GM18508 (cell line): ENCODE measurements around the gene ANKIB1.
"Not testable (repeated sequence)": the region's sequence is repeated elsewhere in the genome, so short reads cannot be mapped to it uniquely, and the experiment has no call there.

ENCODE experiments used
- ATAC-seq: cut with Tn5 transposase; IDR thresholded peaks from one replicate; pipeline ENCODE4 v1.9.1; 2021; ENCODE audit warnings: moderate number of reproducible peaks; ENCODE audit not compliant: insufficient read depth, unreplicated experiment

Gene ANKIB1

DNA sequence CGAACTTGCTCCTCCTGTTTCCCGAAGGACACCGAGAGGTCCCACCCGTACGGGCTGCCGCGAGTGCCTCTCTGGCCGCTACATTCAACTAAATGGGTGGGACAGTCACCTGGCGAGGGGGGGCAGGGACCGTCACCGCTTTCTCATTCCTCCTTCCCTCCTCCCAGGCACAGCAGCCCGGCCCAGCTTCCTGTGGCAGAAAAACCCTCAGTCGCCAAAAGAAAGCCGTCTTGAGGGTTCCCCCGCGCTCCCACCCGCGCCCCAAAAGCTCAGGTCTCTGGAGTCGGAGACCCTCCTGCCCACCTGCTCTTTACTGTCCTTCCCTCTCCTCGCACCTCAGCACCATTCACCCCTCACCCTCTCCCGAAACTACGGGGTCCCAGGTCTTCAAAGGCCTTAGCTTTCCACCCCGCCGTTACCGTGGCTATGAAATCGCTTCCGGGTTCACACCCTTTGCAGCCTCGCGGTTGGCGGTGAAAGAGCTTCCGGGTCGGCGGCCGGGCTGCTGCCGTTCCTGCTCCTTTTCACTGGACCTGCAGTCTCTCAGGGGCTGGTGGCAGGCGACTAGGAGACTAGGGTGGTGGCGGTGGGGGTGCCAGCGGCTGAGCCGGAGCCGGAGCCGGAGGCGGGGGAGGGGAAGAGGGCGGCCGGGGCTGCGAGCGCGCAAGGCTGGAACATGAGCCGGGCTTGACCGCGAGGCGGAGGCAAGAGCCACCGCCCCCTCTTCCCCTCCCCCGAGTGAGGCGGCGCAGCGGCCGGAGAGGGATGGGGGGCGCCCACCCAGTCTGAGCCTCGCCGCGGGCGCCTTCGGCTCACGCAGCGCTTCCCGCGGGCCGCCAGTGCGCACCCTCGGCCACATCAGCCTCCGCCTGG, at the start of gene ANKIB1, which contains the start of gene KRIT1:
Gene ANKIB1 (plus strand): TSS at position 488 of the 873 bp plus-strand sequence. CDS start 49,005 bp downstream, outside the sequence.
Gene KRIT1 (minus strand): TSS at position 428 of the 873 bp plus-strand sequence. CDS start 3,779 bp downstream, outside the sequence.
- ATAC-seq: peak; percentile 50

DNA sequence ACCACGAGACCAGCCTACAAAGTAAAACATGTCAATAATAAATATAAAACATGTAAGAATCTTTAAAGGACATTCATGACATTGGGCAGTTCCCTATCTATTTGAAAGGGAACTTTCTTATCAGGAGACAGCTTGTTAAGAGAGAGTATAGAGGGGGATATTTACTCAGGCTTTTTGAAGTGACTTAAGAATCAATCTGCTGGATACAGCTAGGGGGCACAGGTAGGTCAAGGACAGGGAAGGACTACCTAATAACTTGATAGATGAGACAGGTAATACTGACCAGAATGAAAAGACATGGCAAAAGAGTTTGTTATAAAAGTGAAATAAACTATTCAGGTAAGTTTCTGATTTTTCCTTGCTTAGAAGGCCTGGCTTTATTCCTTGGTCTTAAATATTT, 45.0 kb upstream of the ANKIB1 start:
- no peak for ATAC-seq

DNA sequence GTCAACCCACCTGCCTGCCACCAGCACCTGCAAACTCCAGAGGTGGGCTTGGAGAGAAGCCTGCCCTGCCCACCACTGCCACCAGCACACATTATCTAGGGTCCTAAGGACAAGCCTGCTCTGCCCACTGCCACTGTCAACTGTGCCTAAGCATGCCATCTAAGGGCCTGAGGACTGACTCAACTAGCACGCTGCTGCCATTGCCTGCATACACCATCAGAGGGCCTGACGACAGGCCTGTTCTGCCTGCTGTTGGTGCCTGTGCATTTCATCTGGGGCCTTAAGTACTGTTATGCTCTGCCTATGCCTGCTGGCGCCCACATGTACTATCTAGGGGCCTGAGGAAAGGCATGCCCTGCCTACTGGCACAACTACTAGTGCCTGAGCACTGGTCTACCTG, 39.8 kb upstream of the ANKIB1 start:
- ATAC-seq: no peak

- ATAC-seq: no peak
Measured at GRCh38 chr7:92206672-92207071, 39.1 kb upstream of the ANKIB1 start.

GRCh38 chr7:92221766-92222165, 24.0 kb upstream of the ANKIB1 start:
- ATAC-seq: no peak

DNA sequence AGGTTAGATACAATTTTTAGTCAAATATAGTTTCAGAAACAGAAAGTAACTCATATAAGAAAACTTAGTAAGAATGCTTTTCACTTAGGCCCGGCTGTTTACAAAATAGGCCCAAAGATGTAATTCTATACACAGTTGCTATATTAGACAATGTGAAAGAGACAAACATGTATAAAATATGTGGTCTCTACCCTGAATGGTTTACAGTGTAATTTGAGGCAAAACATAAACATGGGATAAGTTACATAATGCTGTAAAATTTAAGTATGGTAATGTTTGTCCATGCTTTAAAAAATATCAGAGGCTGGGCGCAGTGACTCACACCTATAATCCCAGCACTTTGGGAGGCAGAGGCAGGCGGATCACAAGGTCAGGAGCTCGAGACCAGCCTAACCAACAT, 18.8 kb upstream of the ANKIB1 start:
- no peak for ATAC-seq

DNA sequence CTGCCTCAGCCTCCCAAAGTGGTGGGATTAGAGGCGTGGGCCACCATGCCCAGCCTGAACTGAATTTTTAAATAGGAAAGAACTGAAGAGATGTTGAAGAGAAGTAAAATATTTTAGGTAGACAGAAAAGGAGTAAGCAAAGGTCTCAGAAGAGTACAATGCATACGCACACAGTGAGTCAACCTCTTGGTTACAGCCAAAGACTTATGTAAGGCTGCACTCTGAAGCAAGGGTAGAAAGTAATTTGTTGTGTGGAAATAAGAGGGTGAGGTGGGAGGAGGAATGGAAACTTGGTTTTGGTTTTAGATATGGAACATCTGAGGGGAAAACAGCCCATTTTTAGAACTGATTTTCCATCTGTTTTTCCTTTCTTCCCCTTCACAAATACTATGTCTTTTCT, 17.7 kb upstream of the ANKIB1 start:
- ATAC-seq: no peak

GRCh38 chr7:92228742-92229141, 17.0 kb upstream of the ANKIB1 start:
- ATAC-seq: no peak

DNA sequence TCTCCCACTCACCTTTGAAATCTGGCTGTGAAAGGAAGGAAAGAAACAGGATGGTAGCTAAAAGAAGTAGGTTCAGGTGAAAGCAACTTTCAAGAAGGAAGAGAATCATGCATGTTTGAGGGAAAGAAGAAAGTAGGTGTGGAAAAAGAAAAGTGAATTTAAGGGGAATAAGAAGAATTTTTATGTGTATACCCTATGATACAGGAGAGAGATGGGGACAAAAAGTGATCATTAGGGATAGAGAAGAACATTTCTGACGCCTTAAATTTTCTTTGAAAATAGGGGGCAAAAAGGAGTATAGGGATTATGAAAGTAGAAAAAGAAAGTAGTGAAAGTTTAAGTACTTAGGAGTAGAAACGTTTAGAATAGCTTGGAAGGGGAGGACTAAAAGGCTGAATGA, 15.2 kb upstream of the ANKIB1 start:
- no peak for ATAC-seq

DNA sequence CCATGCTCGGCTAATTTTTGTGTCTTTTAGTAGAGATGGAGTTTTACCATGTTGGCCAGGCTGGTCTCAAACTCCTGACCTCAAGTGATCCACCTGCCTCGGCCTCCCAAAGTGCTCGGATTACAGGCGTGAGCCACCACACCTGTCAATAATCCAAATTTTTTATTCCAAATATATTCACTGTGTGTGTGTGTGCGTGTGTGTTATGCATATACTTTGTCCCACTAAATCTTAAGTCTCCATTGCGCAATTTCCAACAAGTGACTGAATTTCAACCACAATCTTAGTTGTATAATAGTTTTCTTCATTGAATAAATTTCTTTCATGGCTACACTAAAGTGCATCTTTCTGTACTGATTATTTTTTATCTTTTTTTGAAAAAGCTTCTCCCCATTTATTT, 2.8 kb upstream of the ANKIB1 start:
- no peak for ATAC-seq

DNA sequence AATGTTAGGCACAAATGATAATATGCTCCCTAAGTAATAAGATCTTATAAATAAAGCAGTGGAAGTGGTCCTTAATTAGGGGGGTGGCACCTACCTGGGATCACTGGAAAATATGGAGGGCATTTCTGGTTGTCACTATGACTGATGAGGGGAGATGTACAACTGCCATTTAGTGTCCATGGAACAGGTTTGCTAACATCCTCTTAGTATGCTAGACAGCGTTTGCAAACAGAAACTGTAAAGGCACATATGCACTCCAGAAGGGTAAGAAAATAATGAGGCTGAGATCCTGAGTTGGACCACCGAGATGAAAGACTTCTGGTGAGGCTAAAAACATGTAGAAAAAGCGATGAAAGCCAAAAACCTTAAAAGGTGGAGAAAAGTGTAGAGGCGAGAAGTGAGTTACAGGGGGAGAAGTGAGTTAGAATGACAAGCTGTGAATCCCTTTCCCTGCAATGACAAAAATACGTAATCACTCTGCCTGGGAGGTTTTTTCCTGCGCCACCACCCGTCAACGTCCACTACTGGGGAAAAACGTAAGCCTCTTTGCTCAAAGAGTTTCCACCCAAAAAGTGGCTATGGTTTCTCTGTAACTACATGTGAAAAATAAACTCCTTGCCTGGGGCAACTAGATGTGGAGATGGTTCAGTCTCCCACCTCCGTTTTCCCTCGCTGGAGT, 827 bp upstream of the ANKIB1 start:
- no peak for ATAC-seq

GRCh38 chr7:92246360-92247101, 757 bp downstream of the ANKIB1 start:
- ATAC-seq: peak; percentile 16

DNA sequence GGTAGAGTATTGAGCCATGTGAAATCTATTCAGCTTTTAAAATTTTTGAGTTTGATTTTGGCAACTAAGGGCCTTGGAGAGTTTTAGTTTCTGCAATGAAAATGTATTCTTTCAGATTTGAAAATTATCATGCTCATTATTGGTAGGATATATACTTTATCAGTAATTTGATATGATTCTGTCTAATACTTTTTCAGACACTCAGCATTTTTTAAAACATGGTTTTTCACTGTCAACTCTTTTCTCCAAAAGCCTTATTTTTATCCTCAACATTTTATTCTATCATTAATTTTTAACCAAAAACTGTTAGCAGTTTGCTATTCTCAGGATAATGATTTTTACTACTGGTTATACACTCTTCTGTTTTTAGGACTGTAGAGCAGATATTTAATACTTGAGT, 4.8 kb downstream of the ANKIB1 start:
- no peak for ATAC-seq

DNA sequence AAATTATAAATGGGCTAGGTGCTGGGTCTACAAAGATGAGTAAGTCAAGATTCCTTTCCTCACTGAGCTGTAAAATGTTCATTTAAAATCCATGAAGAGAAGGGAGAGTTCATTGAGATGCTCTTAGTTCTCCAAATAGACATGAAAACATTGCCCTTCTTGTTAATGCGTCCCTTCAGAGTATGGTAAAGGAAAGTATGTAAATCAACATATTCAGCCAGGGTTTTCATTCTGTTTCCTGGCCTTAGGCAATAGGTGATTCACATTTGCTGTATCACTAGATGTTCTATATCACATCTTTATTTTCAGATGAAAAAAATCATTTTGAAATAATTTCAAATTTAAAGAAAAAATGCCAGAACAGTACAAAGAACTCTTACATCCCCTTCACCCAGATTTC, 5.4 kb downstream of the ANKIB1 start:
- no peak for ATAC-seq

DNA sequence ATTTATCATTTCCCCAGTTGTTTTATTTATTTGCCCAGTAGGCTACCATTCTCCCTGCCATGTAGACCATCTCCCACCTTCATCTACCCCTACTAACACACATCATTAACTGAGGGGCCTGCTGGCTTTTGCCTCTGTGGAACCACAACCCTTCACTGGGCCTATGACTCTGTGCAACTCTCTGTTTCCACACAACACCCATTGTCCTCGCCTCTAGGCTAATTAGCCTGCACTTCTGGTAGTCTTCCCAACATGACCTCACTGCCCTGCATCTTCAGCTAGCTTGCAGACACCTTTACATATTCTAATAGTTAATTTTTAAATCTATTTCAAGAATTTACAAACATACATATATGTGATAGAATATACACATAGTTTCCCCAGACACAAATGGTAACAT, 7.5 kb downstream of the ANKIB1 start:
- ATAC-seq: no peak

- not testable (repeated sequence) for ATAC-seq
Measured at GRCh38 chr7:92254800-92255199, 9.0 kb downstream of the ANKIB1 start.

DNA sequence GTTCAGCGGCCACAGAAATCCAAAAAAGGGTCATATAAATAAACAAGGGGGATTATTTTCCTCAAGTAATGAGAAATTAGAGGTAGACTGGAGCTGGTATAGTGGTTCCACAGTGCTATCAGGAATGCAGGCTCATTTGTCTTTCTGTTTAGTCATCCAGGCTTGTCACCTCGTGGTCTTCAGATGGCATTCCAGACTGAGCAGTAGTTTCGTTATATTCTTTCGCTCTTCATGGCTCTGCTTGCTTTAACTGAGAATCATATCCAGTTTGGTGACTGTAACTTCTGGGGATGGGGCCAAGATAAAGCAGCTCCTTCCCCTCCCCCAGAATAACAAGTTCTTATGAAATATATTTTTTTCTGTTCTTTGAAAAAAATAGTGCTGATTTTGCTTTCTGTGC, 9.5 kb downstream of the ANKIB1 start:
- ATAC-seq: no peak

GRCh38 chr7:92259062-92259461, 13.3 kb downstream of the ANKIB1 start:
- no peak for ATAC-seq

- no peak for ATAC-seq
Measured at GRCh38 chr7:92259610-92260247, 14.0 kb downstream of the ANKIB1 start.

GRCh38 chr7:92260248-92260781, 14.5 kb downstream of the ANKIB1 start:
- no peak for ATAC-seq
